Measurements from ENCODE around the gene CEACAM16.
"Not testable (repeated sequence)": the region's sequence is repeated elsewhere in the genome, so short reads cannot be mapped to it uniquely, and the experiment has no call there.

Gene CEACAM16

GRCh38 chr19:44703336-44704078, 4.6 kb downstream of the CEACAM16 start:
- DNase-seq (ENCODE audit: low read depth): no peak

GRCh38 chr19:44704982-44705381, 6.0 kb downstream of the CEACAM16 start:
- DNase-seq (ENCODE audit: low read depth): no peak

- no peak for DNase-seq (ENCODE audit: low read depth)
These were observed 6.6 kb downstream of the CEACAM16 start for GRCh38 chr19:44705502-44706010.

- DNase-seq (ENCODE audit: low read depth): no peak
These were observed 7.7 kb downstream of the CEACAM16 start for GRCh38 chr19:44706506-44707236.

GRCh38 chr19:44707794-44708193, 8.8 kb downstream of the CEACAM16 start:
- no peak for DNase-seq (ENCODE audit: low read depth)

- DNase-seq (ENCODE audit: low read depth): no peak
These were observed 10.0 kb downstream of the CEACAM16 start for GRCh38 chr19:44708940-44709339.

- not testable (repeated sequence) for DNase-seq (ENCODE audit: low read depth)
These were observed 10.7 kb downstream of the CEACAM16 start for GRCh38 chr19:44709434-44710266.

GRCh38 chr19:44710483-44710882, 11.5 kb downstream of the CEACAM16 start:
- DNase-seq (ENCODE audit: low read depth): no peak

- no peak for DNase-seq (ENCODE audit: low read depth)
These were observed 14.0 kb downstream of the CEACAM16 start for GRCh38 chr19:44712864-44713515.

GRCh38 chr19:44714597-44715169, 15.7 kb downstream of the CEACAM16 start:
- DNase-seq (ENCODE audit: low read depth): no peak

- DNase-seq (ENCODE audit: low read depth): no peak
These were observed 18.7 kb downstream of the CEACAM16 start for GRCh38 chr19:44717603-44718002.

- DNase-seq (ENCODE audit: low read depth): no peak
These were observed 19.7 kb downstream of the CEACAM16 start for GRCh38 chr19:44718441-44719261.

- DNase-seq (ENCODE audit: low read depth): no peak
These were observed 20.3 kb downstream of the CEACAM16 start for GRCh38 chr19:44719262-44719701.

- DNase-seq (ENCODE audit: low read depth): not testable (repeated sequence)
These were observed 21.4 kb downstream of the CEACAM16 start for GRCh38 chr19:44720396-44720795.

- no peak for DNase-seq (ENCODE audit: low read depth)
These were observed 22.0 kb downstream of the CEACAM16 start for GRCh38 chr19:44720945-44721344.

- DNase-seq (ENCODE audit: low read depth): not testable (repeated sequence)
These were observed 22.4 kb downstream of the CEACAM16 start for GRCh38 chr19:44721369-44721768.

GRCh38 chr19:44722131-44723121, 23.5 kb downstream of the CEACAM16 start:
- no peak for DNase-seq (ENCODE audit: low read depth)

GRCh38 chr19:44723299-44723951, 24.5 kb downstream of the CEACAM16 start:
- DNase-seq (ENCODE audit: low read depth): no peak

- no peak for DNase-seq (ENCODE audit: low read depth)
These were observed 25.0 kb downstream of the CEACAM16 start for GRCh38 chr19:44723952-44724319.

All from non-pigmented ciliary epithelial cell (primary cell).